HFFc6 (cell line): Measurements from ENCODE around the gene PPP3R1. TPM values are rescaled to one million over a fixed set of nuclear protein-coding genes. Genes with fewer than 3 reads are reported as not detected.

Experiments used
- DNase-seq: peaks from one replicate; pipeline ENCODE4 v3.0.0-alpha.2; 2018
- H3K27ac Mint-ChIP-seq: 2 replicates; pipeline ENCODE4 v1.8.0; 2020; ENCODE audit warnings: mild to moderate bottlenecking, mixed read lengths
- H3K27me3 Mint-ChIP-seq: 2 replicates; pipeline ENCODE4 v1.8.0; 2021; ENCODE audit warnings: mild to moderate bottlenecking, moderate library complexity, mixed read lengths; ENCODE audit not compliant: insufficient read depth
- H3K36me3 Mint-ChIP-seq: 2 replicates; pipeline ENCODE4 v1.8.0; 2021; ENCODE audit warnings: low read depth, mixed read lengths
- H3K4me1 Mint-ChIP-seq: 2 replicates; pipeline ENCODE4 v1.8.0; 2020; ENCODE audit warnings: low read depth, mixed read lengths
- H3K4me3 Mint-ChIP-seq: 2 replicates; pipeline ENCODE4 v1.8.0; 2020; ENCODE audit warnings: mild to moderate bottlenecking, moderate library complexity, mixed read lengths
- H3K9me3 Mint-ChIP-seq: 2 replicates; pipeline ENCODE4 v1.8.0; 2020; ENCODE audit warnings: mild to moderate bottlenecking, mixed read lengths
- CTCF ChIP-seq: fragments of 200-600 bp; sonication (generic); IDR thresholded peaks from 2 replicates; pipeline ENCODE4 v1.5.0; 2021; ENCODE audit warnings: antibody characterized with exemption, mild to moderate bottlenecking
- long read RNA-seq: library from polyadenylated mRNA; unstranded; transcript quantifications from one replicate; pipeline ENCODE4 v2.0.0, GENCODE V29; 2019
- total RNA-seq, 6 experiments: library from RNA; stranded (reverse); fragmentation: NEBNext Ultra II Directional; extraction: Animal tissue kit (Norgen Biotek cat#: 25700); gene quantifications; 2 replicates in 1 of 6; 3 replicates in 5 of 6; pipeline ENCODE4 v1.2.3, GENCODE V29; 2021

Gene PPP3R1
- 10 to 100 TPM; 60.0 to 67.0 (median 63.0) TPM for total RNA-seq
- long read RNA-seq, partial matches to known transcripts: 0 of 2 reads
- long read RNA-seq, other reads (novel, unspliced or antisense): 1 of 2 reads

DNA sequence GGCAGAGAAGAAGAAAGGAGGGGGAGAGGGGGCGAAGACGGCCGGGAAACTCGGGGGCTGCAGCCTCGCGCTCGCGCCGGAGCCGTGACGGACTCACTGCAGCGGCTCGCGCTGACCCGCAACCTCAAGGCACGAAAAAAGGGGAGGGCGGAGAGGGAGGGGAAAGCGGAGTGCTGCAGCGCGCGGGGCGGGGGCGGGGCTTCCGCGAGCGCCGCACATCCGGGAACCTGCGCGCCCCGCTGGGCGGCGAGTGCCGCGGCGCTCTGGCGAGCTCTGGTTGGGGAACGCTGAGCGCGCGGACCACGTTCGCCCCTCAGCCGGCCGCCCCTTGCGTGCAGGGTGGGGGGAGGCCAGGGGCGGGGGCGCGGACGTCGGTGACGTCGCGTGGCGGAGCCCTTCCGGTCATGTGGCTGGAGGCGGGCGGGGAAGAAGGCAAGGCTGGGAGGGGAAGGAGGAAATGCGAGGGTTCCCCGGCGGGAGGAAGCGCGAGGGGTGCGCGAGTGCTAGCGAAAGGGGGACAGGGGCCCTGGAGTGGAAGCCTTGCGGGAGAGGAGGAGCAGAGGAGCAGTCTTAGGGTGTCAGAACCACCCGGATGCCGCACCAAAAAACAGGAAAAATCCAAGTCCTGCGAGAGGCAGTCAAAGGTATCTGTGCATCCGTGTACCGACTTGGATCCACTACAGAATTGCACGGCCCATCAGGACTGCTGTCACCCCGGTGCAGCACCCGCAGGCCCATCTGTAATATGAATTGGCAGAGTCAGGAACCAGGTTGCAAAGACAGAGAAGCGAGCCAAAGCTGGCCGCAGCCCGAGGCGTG lies at the start of gene PPP3R1:
Gene PPP3R1 (minus strand): TSS at position 133 of the 819 bp plus-strand sequence. CDS start 405 bp downstream, outside the sequence.
- Mint-ChIP-seq H3K27me3 (peaks cover 7% of the 10 kb centered on the region), H3K36me3 (peaks cover 15% of the 10 kb centered on the region)

GRCh38 chr2:68295516-68295915 lies 43.2 kb upstream of the PPP3R1 start:
- TF ChIP-seq CTCF: no peak
- Mint-ChIP-seq H3K9me3 (no peaks in the 10 kb centered on the region), H3K4me3 (no peak overlapping the region), H3K4me1 (no peaks in the 10 kb centered on the region), H3K27ac (no peak overlapping the region), H3K27me3 (peaks cover 3% of the 10 kb centered on the region), H3K36me3 (no peaks in the 10 kb centered on the region)
- DNase-seq: no peak

More for the DNA sequence above, at the start of gene PPP3R1:
- peak; percentile 93 for DNase-seq
- Mint-ChIP-seq H3K4me1 (peaks cover 39% of the 10 kb centered on the region), H3K27ac (peak within 1 kb of the TSS; percentile 99), H3K9me3 (no peaks in the 10 kb centered on the region), H3K4me3 (peak within 1 kb of the TSS; percentile 98)
- TF ChIP-seq CTCF: no peak

DNA sequence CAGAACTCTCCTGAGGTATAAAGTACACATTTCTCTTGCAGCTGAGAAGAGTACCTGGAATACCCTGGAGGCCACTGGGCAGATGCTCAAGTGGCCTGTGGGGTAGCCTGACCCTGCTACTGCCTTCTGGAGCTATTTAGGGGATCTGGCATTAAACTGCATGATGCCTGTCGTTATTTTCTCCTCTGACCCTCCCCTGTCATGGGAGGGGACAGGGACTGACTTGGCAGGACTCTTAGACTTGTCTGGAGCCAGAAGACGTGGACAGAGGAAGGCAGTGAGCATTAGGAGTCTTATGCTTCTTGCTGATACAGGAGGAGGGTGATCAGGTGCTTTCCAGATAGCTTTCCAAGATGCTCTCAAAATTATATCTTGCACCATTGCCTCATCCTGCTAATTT lies 42.6 kb upstream of the PPP3R1 start:
- H3K4me3 Mint-ChIP-seq: no peak overlapping the region
- no peak overlapping the region for H3K27ac Mint-ChIP-seq
- H3K4me1 Mint-ChIP-seq: no peaks in the 10 kb centered on the region
- H3K27me3 Mint-ChIP-seq: peaks cover 3% of the 10 kb centered on the region
- no peak for DNase-seq
- H3K36me3 Mint-ChIP-seq: no peaks in the 10 kb centered on the region
- TF ChIP-seq CTCF: no peak
- no peaks in the 10 kb centered on the region for H3K9me3 Mint-ChIP-seq

DNA sequence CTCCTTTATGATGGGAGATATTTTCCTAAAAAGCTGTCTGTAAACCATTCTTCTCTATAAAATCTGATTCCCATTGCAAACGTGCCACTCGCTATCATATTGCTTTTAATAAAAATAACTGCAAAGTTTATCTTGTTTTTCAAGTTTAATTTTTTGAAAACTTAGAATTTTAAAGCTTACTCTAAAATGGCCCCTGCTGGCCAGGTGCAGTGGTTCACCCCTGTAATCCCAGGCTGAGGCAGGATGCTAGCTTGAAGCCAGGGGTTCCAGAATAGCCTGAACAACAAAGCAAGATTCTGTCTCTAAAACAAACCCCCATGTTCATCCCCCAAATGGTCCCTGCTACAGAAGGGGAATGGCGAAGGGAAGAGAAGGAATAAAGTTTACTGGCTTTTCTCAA lies 41.9 kb upstream of the PPP3R1 start:
- TF ChIP-seq CTCF: peak; percentile 40
- Mint-ChIP-seq H3K36me3 (no peaks in the 10 kb centered on the region), H3K4me3 (no peak overlapping the region), H3K4me1 (no peaks in the 10 kb centered on the region), H3K27me3 (peaks cover 3% of the 10 kb centered on the region), H3K27ac (no peak overlapping the region), H3K9me3 (no peaks in the 10 kb centered on the region)
- DNase-seq: no peak

DNA sequence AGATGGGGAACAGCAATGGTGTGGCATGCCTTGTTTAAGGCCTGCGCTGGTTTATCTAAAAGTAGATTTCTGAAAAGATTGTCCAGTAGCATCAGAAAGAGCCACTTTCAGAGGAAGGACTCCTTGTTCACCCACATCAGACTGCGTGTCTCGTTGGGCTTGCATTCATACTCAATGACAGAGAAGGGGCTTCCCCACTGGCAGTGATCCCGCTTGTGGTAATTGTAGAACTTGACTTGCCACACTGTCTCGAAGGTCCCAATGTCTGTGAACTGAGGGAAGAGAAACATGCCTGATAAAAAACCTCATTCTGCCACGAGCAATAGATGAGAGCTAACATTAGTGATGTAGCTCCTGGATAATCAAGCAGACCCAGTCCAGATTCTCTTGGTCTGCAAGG lies 41.4 kb upstream of the PPP3R1 start:
- H3K27ac Mint-ChIP-seq: no peak overlapping the region
- no peaks in the 10 kb centered on the region for H3K36me3 Mint-ChIP-seq
- H3K4me1 Mint-ChIP-seq: peaks cover under 1% of the 10 kb centered on the region; the same call in 1 of the 2 replicates
- H3K4me3 Mint-ChIP-seq: no peak overlapping the region
- H3K27me3 Mint-ChIP-seq: peaks cover 3% of the 10 kb centered on the region
- no peak for DNase-seq
- no peak for TF ChIP-seq CTCF
- no peaks in the 10 kb centered on the region for H3K9me3 Mint-ChIP-seq
